Fibroblast of mammary gland (primary cell): ENCODE data around the gene GJB3.

ENCODE experiments used
- DNase-seq: peaks from one replicate; pipeline ENCODE4 v3.0.0-alpha.2; 2010; ENCODE audit warnings: low read depth
- H3K4me3 ChIP-seq: 2 replicates; pipeline ENCODE4 v1.5.1; 2011; ENCODE audit warnings: low read depth, mild to moderate bottlenecking, low read length, moderate library complexity; ENCODE audit not compliant: control insufficient read depth
- CTCF ChIP-seq: conservative IDR thresholded peaks from 2 replicates; pipeline ENCODE4 v1.5.1; 2011; ENCODE audit warnings: low read depth, low read length, inconsistent platforms; ENCODE audit not compliant: control insufficient read depth, insufficient read depth

GJB3 gene

GRCh38 chr1:34743775-34744174, 37.2 kb upstream of the GJB3 start:
- DNase-seq: no peak
- no peak overlapping the region for H3K4me3 ChIP-seq
- no peak for TF ChIP-seq CTCF

- TF ChIP-seq CTCF: no peak
- no peak overlapping the region for H3K4me3 ChIP-seq
- DNase-seq: no peak
Observed at GRCh38 chr1:34744851-34745250, 36.2 kb upstream of the GJB3 start.

- TF ChIP-seq CTCF: no peak
- no peak for DNase-seq
- no peak overlapping the region for H3K4me3 ChIP-seq
Observed at GRCh38 chr1:34745666-34746065, 35.3 kb upstream of the GJB3 start.

GRCh38 chr1:34746101-34746500, 34.9 kb upstream of the GJB3 start:
- H3K4me3 ChIP-seq: no peak overlapping the region
- no peak for TF ChIP-seq CTCF
- DNase-seq: no peak

- no peak for DNase-seq
- TF ChIP-seq CTCF: no peak
- no peak overlapping the region for H3K4me3 ChIP-seq
Observed at GRCh38 chr1:34746785-34747637, 34.0 kb upstream of the GJB3 start.

GRCh38 chr1:34747638-34747941, 33.4 kb upstream of the GJB3 start:
- H3K4me3 ChIP-seq: no peak overlapping the region
- no peak for TF ChIP-seq CTCF

More at GRCh38 chr1:34747638-34747941, 33.4 kb upstream of the GJB3 start:
- no peak for DNase-seq
